NCI-H187 (cell line): ENCODE data around the gene ITGAE.
"Not testable (repeated sequence)": the region's sequence is repeated elsewhere in the genome, so short reads cannot be mapped to it uniquely, and the experiment has no call there.

Experiments
- DNase-seq, 2 experiments: peaks; one replicate each; lab custom pipeline; 2025; lab: John Stamatoyannopoulos, UW

ITGAE gene

GRCh38 chr17:3761036-3761917 lies 39.7 kb downstream of the ITGAE start:
- no peak for DNase-seq

- DNase-seq: no peak
Observed at GRCh38 chr17:3759597-3760216, 41.3 kb downstream of the ITGAE start.

GRCh38 chr17:3755335-3756030 lies 45.5 kb downstream of the ITGAE start:
- DNase-seq: no peak

- DNase-seq: peak; percentile 95 to 97
Observed at GRCh38 chr17:3754458-3755334, 46.3 kb downstream of the ITGAE start.

GRCh38 chr17:3754066-3754457 lies 46.9 kb downstream of the ITGAE start:
- DNase-seq: no peak

- no peak for DNase-seq
Observed at GRCh38 chr17:3753624-3754023, 47.4 kb downstream of the ITGAE start.

- no peak for DNase-seq
Observed at GRCh38 chr17:3751836-3752235, 49.2 kb downstream of the ITGAE start.

- DNase-seq: no peak
Observed at GRCh38 chr17:3750926-3751325, 50.1 kb downstream of the ITGAE start.

- no peak for DNase-seq
Observed at GRCh38 chr17:3750296-3750695, 50.7 kb downstream of the ITGAE start.

- no peak for DNase-seq
Observed at GRCh38 chr17:3748576-3748975, 52.4 kb downstream of the ITGAE start.

GRCh38 chr17:3747805-3748204 lies 53.2 kb downstream of the ITGAE start:
- no peak for DNase-seq

GRCh38 chr17:3745071-3745470 lies 55.9 kb downstream of the ITGAE start:
- no peak for DNase-seq

- DNase-seq: no peak
Observed at GRCh38 chr17:3744014-3744413, 57.0 kb downstream of the ITGAE start.

GRCh38 chr17:3740611-3741073 lies 60.3 kb downstream of the ITGAE start:
- no peak for DNase-seq

- no peak for DNase-seq
Observed at GRCh38 chr17:3739422-3740124, 61.4 kb downstream of the ITGAE start.

GRCh38 chr17:3738562-3739295 lies 62.3 kb downstream of the ITGAE start:
- peak; percentile 10 to 51 for DNase-seq

GRCh38 chr17:3735515-3735914 lies 65.5 kb downstream of the ITGAE start:
- DNase-seq: no peak

- not testable (repeated sequence) for DNase-seq
Observed at GRCh38 chr17:3734911-3735276, 66.1 kb downstream of the ITGAE start.

GRCh38 chr17:3732210-3732621 lies 68.8 kb downstream of the ITGAE start:
- DNase-seq: no peak

GRCh38 chr17:3730881-3731429 lies 70.0 kb downstream of the ITGAE start:
- no peak for DNase-seq
